Activated CD4-positive, alpha-beta T cell treated with anti-CD3 and anti-CD28 coated beads, Interleukin-2, Interleukin-4, amounts not matched to agents 100 ng/mL and 50 ng/mL, durations not matched to agents 16 hours and 8 hours (primary cell): ENCODE measurements around the gene RASA3.

Experiments used
- DNase-seq: peaks from one replicate; pipeline ENCODE4 v3.0.0-alpha.2; 2020; ENCODE audit warnings: low spot score

The RASA3 gene

GRCh38 chr13:114019367-114019766 lies 113.1 kb downstream of the RASA3 start:
- no peak for DNase-seq

- no peak for DNase-seq
Measured at GRCh38 chr13:114018461-114019055, 113.9 kb downstream of the RASA3 start.

GRCh38 chr13:114017966-114018365 lies 114.5 kb downstream of the RASA3 start:
- no peak for DNase-seq

DNA sequence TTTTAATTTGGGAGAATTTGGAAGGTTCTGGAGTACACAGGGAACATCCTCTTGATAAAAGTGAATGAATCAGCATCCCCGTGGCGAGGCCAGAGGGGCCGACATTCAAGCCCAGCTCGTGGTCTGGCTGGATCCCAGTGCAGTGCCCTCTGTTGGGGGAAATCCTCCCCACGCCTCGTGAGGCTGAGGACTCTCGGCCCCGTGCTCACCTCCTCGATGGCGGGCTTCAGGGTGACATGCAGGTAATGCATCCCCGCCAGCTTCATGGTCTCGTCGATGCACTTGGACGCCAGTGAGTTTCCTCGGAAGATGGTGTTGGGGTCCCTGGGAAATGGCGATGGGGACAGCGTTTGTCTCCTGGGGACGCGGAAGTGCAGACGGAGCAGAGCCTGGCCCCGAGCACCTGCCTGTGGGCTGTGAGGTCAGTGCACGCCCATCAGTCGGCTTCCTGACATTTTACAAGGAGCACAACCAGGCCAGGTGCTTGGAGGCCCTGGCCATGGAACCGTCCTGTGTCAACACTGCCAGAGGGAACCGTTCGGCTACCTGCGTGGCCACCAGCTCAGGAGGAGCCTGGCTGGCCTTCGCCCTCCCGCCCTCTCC lies 115.3 kb downstream of the RASA3 start:
- DNase-seq, result no peak

DNA sequence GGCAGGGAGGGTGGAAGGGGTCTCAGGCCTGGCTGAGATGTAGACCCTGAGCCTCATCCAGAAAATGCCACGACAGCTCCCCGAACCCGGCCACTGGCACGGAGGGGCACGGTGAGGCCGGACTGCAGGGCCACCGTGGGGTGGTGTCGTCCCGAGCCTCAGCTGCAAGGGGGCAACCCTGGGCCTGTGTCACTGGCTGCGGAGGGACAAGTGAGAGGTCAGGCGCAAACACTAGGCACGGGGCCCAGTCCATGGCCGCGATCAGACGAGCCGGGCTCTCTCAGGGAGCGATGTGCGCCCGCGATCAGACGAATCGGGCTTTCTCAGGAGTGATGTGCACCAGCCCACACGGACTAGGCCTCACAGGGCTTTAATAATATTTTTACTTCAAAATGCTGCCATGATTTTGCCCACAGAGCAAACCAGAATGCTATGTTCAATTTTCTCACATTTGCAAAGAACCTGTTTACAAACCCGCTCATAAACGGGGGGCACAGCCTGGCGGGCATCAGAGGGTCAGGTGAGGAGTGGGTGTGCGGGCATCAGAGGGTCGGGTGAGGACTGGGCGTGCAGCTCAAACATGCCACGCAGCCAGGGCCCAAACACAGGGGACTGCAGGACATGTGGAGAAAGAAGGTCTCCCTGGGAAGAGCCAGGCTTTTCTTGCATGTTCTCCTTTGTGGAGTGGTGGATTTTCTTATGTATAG lies 115.9 kb downstream of the RASA3 start:
- no peak for DNase-seq

DNA sequence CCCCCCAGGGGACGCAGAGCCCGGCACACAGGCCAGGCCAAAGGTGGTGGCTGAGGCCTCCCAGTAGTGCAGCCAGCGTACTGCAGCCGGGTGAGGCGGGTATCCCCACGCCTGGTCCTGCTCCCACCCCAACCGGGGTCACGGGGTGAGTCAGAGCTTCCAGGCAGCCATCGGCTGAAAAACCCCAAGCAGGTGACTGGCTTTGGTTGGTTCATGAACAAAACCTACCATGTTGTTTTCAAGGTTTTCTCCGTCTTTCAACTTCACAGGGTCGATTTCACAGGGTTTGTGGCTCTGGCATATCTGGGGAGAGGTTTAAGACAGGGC lies 116.5 kb downstream of the RASA3 start:
- DNase-seq, result no peak

DNA sequence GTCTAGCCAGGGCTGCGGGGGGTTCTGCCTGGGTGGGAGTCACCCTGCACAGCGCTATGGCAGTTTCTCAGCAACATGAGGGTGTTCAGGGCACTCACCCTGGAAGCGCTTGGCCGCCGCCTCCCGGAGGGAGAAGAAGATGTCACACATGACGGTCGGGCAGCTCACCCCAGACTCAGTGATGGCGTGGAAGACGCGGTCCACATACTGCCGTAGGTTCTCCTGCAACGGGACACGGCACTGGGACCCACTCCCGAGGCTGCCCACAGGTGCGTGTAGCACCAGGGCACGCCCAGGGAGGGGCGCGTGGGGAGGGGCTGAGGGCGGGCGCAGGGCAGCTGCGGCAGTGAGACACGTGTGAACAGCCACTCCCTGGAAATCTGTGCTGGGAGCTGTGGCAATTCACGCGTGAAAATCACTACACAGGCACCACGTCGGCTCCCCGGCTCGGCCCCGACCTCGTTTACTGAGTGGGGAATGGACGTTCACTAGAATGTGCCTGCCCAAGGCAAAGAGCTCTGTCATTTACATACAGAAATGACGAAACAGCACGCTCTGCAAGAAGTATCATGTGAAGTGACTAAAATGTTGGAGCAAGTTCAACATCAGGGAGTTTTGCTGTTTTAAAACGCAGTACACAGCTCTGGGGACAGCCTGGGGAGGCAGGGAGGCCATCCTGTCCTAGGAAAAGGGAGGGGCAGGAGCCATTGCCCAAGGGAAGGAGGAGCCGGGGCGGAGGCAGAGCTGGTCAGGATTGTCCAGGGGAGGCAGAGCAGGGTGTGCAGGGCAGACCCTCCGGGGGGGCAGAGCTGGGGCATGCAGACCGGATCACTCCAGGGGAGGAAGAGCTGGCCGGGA lies 117.1 kb downstream of the RASA3 start:
- DNase-seq, result no peak

DNA sequence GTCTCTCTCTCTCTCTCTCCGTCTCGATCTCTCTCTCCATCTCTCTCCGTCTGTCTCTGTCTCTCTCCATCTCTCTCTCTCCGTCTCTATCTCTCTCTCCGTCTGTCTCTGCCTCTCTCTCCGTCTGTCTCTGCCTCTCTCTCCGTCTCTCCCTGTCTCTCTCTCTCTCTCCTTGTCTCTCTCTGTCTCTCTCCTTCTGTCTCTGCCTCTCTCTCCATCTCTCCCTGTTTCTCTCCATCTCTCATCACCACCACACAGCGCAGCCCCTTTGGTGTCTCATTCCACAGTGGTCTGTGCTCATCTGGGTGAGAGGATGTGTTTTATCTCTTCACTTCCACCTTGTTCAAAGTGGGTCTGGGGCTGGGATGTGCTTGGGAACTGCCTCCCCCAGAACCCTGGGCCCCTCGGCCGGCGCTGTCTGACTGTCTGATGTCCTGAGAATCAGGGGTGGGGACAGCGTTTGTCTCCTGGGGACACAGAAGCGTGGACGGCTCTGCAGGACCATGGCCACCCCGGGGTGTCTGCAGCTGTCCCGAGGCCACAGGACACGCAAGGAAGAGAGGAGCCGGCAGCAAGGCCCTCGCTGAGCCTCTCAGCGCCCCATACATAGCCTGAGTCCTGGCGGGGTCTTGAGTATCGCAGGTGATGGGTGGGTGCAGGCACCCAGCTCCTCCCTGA lies 118.3 kb downstream of the RASA3 start:
- DNase-seq, result no peak

DNA sequence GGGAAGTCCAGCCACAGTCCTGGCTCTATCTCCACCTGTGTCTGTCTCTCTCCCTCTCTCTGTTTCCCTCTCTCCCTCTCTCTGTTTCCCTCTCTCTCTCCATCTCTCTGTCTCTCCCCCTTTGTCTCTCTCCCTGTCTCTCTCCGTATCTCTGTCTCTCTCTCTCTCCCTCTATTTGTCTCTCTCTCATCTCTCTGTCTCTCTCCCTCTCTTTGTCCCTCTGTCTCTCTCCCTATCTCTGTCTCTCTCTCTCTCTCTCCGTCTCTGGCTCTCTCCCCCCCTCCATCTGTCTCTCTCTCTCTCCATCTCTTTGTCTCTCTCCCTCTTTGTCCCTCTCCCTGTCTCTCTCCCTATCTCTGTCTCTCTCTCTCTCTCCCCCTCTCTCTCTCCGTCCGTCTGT lies 119.1 kb downstream of the RASA3 start:
- DNase-seq, result no peak

DNA sequence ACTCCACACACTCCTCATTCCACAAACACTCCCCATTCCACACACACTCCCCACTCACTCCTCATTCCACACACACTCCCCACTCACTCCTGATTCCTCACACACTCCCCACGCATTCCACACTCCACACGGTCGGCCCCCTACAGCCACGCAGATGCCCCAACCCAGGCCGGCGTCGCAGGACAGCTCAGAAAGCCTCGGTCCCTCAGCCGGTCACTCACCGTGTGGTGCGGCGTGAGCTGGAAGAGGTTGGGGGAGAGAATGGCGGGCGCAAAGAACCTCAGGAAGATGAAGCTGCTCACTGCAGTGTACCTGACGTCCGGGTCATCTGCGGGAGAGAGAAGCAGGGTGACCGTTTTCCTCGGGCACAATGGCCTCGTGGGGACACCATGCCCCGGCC lies 119.5 kb downstream of the RASA3 start:
- no peak for DNase-seq

DNA sequence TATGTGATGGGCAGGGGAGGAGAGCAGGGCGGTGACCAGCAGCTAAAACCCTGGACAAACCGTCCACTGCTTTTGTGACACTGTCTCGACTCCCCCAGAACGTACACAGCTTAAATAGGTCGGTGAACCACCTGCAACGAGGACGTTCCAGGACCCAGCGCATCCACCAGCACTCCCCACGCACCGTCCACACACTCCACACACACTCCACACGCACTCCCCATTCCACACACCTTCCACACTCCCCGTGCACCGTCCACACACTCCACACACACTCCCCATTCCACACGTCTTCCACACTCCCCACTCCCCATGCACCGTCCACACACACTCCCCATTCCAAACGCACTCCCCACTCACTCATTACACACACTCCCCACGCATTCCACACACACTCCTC lies 120.3 kb downstream of the RASA3 start:
- no peak for DNase-seq

GRCh38 chr13:114011226-114011625 lies 121.2 kb downstream of the RASA3 start:
- DNase-seq, result no peak

DNA sequence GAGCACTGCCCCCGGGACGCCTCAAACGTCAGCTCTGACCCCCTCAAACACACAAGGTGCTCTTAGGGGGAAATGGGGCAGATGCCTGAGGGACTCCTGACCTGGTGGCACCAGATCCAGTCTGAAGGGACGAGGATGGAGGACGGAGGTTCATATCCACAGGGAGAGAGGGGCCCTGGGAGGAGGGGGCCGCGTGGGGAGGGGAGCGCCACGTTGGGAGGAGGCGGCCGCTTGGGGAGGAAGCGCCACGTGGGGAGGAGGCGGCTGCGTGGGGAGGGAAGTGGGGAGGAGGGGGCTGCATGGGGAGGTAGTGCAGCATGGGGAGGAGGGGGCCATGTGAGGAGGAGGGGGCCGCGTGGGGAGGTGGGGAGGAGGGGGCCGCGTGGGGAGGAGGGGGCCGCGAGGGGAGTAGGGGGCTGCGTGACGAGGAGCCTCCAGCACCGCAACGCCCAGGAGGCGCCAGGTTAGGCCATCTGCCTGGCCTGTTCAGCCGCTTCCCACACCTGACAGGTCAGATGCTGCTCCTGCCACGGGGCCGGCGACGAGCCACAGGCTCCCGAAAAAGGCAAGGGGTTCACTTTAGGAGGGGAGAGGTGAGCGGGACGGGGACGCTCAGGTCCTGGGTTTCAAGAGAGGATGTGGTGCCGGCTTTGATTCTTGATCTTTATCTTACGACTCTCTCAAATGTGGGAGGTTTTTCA lies 121.9 kb downstream of the RASA3 start:
- peak; percentile 9 for DNase-seq

DNA sequence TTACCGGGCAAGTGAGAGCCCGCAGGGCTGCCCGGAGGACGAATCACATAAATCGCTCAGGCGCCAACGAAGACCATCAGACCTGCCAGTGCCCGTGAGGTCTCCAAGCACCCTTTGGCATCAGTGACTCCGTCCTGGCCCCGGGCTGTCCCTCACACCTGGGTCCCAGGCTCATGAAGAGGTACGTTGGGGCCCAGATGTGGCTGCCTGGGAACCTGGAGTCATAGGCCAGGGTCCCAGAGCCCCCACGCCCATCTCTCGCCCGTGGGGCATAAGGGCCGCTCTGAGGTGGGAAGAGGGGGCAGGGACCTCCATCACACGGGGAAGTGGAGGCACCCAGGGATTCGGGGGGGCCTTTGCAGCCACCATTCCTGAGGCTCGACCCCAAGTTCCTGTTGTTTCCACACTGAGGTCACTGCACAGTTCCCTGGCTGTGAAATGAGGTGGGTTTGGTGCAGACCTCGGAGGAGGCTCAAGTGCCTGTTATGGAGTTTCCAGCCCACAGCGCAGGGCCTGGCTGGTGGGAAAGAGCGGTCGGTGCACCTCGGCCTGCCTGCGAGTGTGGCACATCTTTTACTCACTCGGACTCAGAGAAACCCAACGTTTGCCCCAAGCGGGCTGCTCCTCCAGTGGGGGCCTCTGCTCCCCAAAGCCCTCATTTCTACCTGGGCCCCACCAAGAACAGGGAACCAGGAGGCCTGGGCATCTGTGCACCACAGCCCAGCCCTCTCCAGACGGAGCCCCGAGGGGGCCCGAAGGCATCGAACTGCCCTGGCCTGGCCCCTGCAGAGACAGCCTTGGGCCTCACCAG lies 122.6 kb downstream of the RASA3 start:
- no peak for DNase-seq

DNA sequence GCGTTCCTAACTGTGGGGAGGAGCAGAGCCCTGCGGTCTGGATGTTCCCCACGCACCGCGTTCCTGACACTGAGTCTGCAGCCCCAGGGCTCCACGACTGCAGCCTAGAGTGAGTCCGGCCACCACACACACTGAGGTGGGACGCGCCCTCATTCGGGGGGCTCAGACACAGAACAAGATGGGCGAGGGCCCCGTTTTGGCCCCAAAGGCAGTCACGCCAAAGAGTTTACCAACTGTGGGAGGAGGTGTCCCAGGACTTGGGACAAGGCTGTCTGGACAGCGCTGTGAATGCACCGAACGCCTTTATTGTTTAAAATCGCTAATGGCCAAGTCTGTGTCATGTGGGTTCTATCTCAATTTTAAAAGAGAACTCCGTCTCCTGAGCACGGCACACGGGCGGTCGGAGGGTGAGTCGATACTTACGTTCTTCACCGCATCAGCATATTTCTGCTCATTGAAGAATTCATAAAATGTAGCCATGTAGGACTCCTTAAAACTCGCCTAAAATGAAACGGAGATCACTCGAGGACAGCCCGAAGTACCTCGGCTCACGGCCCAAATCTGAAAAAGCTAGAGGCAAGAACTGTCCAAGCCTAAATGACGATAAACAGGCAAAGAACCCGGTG lies 123.3 kb downstream of the RASA3 start:
- no peak for DNase-seq

GRCh38 chr13:114007566-114007965 lies 124.9 kb downstream of the RASA3 start:
- DNase-seq, result no peak

DNA sequence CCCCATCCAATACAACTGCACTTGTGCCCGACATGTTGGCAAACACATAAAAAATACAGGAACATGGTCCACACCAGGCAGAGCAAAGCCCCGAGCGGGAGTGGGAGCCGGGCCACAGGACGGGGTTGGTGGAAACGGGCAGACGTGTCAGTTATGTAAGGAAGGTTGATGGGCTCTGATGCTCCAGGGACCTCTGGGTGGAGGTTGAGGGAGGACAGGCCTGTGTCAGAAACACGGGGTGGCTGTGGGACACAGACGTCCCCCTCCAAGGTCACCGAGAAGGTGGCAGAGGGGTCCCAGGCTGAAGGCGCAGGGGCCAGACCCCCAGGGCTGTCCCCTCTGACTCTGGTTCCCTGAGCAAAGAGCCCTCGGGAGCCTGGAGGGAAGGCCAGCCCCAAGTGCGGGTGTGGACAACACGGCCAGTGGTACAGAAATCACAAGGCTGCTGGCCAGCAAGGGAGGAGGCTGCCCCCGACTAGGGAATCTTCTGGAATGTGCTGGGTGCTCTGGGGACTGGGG lies 127.2 kb downstream of the RASA3 start:
- DNase-seq, result no peak

- no peak for DNase-seq
Measured at GRCh38 chr13:114004420-114005205, 127.8 kb downstream of the RASA3 start.

GRCh38 chr13:114002771-114003321 lies 129.6 kb downstream of the RASA3 start:
- no peak for DNase-seq
